CD4-positive, alpha-beta memory T cell (primary cell): Measurements from ENCODE around the gene MYBBP1A. TPM values are rescaled to one million over a fixed set of nuclear protein-coding genes. Genes with fewer than 3 reads are reported as not detected.

ENCODE experiments used
- CTCF ChIA-PET: fragments of 350-600 bp; sonication (Branson Sonifier 250); formaldehyde crosslinking; loops from one replicate; lab custom pipeline; 2021; ENCODE audit warnings: inconsistent platforms; ENCODE audit not compliant: partially characterized antibody; lab: Charles Lee
- POLR2A ChIA-PET: fragments of 350-600 bp; sonication (Branson Sonifier 250); formaldehyde crosslinking; loops from one replicate; lab custom pipeline; 2021; ENCODE audit not compliant: partially characterized antibody; lab: Charles Lee
- DNase-seq, 5 donors: peaks; one replicate each; pipeline versions ENCODE4 v3.0.0 to v3.0.0-alpha.2; 2020 to 2022; ENCODE audit warnings: mixed read lengths in 1 of 5
- H3K27ac ChIP-seq: one replicate; pipeline ENCODE4 v1.7.0; 2013; ENCODE audit warnings: low read depth, low read length
- H3K27me3 ChIP-seq: 2 replicates; pipeline ENCODE4 v1.7.0; 2013; ENCODE audit warnings: mild to moderate bottlenecking, low read length, moderate library complexity; ENCODE audit not compliant: insufficient read depth
- H3K36me3 ChIP-seq: 2 replicates; pipeline ENCODE4 v1.7.0; 2013; ENCODE audit warnings: mild to moderate bottlenecking, low read length, moderate library complexity; ENCODE audit not compliant: insufficient read depth
- H3K4me1 ChIP-seq: 2 replicates; pipeline ENCODE4 v1.7.0; 2013; ENCODE audit warnings: mild to moderate bottlenecking, low read length, moderate library complexity; ENCODE audit not compliant: insufficient read depth
- H3K4me3 ChIP-seq, 2 donors: one replicate each; pipeline ENCODE4 v1.7.0; 2013; ENCODE audit warnings: low read length in 2 of 2, mild to moderate bottlenecking in 1 of 2
- H3K9me3 ChIP-seq, 2 donors: one replicate each; pipeline ENCODE4 v1.7.0; 2013; ENCODE audit warnings: low read length in 2 of 2, control low read depth in 1 of 2; ENCODE audit not compliant: control insufficient read depth in 1 of 2
- H3K27ac Mint-ChIP-seq, 7 donors: one replicate each; pipeline ENCODE4 v1.8.0; 2020 to 2021; ENCODE audit warnings: mixed read lengths in 7 of 7, mild to moderate bottlenecking in 6 of 7, inconsistent platforms in 3 of 7, moderate library complexity in 3 of 7
- H3K27me3 Mint-ChIP-seq, 2 donors: one replicate each; pipeline ENCODE4 v1.8.0; 2020 to 2021; ENCODE audit warnings: mixed read lengths in 2 of 2
- H3K36me3 Mint-ChIP-seq, 2 donors: one replicate each; pipeline ENCODE4 v1.8.0; 2020 to 2021; ENCODE audit warnings: mixed read lengths in 2 of 2, inconsistent platforms in 1 of 2, mild to moderate bottlenecking in 1 of 2
- H3K4me1 Mint-ChIP-seq, 4 donors: one replicate each; pipeline ENCODE4 v1.8.0; 2020 to 2021; ENCODE audit warnings: mixed read lengths in 4 of 4, mild to moderate bottlenecking in 1 of 4
- H3K4me3 Mint-ChIP-seq, 8 donors: one replicate each; pipeline ENCODE4 v1.8.0; 2020 to 2021; ENCODE audit warnings: mixed read lengths in 8 of 8, mild to moderate bottlenecking in 7 of 8, moderate library complexity in 6 of 8, inconsistent platforms in 3 of 8
- H3K9me3 Mint-ChIP-seq, 8 donors: one replicate each; pipeline ENCODE4 v1.8.0; 2020 to 2021; ENCODE audit warnings: mixed read lengths in 8 of 8, mild to moderate bottlenecking in 5 of 8, inconsistent platforms in 3 of 8, moderate library complexity in 1 of 8
- intact Hi-C: fragments of 100-400 bp; cut with micrococcal nuclease; formaldehyde crosslinking; loops from one replicate; pipeline ENCODE4 v1.15.1; 2023
- polyA plus RNA-seq, 2 donors: library from polyadenylated mRNA; unstranded; fragments of 300-500 nt; fragmentation: Illumina TruSeq; gene quantifications; one replicate each; pipeline ENCODE4 v1.2.3, GENCODE V29; 2021
- total RNA-seq, 2 experiments: library from RNA; stranded (reverse); gene quantifications; one replicate each; pipeline ENCODE4 v1.2.3, GENCODE V29; 2021

Gene MYBBP1A
- total and polyA plus RNA-seq, 4 experiments from 2014 or later = 12.5 to 74.7 (median 54.3) TPM

GRCh38 chr17:4559139-4559791, 4.1 kb upstream of the MYBBP1A start:
- peaks cover 0 to 14% of the 10 kb centered on the region in 2 donors for H3K36me3 Mint-ChIP-seq
- no peaks in the 10 kb centered on the region for H3K36me3 ChIP-seq
- H3K27me3 ChIP-seq = no peaks in the 10 kb centered on the region
- no peak overlapping the region for H3K4me3 ChIP-seq
- H3K9me3 ChIP-seq = no peaks in the 10 kb centered on the region
- no peaks in the 10 kb centered on the region for H3K27me3 Mint-ChIP-seq
- H3K27ac ChIP-seq = no peak overlapping the region
- ChIA-PET CTCF (no interaction called here), POLR2A (no interaction called here)
- H3K9me3 Mint-ChIP-seq = no peaks in the 10 kb centered on the region
- H3K4me3 Mint-ChIP-seq = no peak overlapping the region
- H3K27ac Mint-ChIP-seq = no peak overlapping the region
- intact Hi-C loops = no loop called here
- peaks cover 31% of the 10 kb centered on the region for H3K4me1 ChIP-seq
- H3K4me1 Mint-ChIP-seq = peaks cover 28 to 49% (median 38%) of the 10 kb centered on the region in 4 donors
- no peak for DNase-seq

- H3K4me1 ChIP-seq = peaks cover 37% of the 10 kb centered on the region
Observed at GRCh38 chr17:4558347-4558971, 3.3 kb upstream of the MYBBP1A start.

GRCh38 chr17:4557626-4558346, 2.6 kb upstream of the MYBBP1A start:
- H3K27me3 Mint-ChIP-seq = no peaks in the 10 kb centered on the region
- ChIA-PET CTCF (interaction anchor here (2.4 to 3.5 kb wide), 2 partner anchors 7 to 10 kb away, joined by 12 to 26 read pairs; no protein-coding TSS in a partner anchor), POLR2A (interaction anchor here (0.7 kb wide), 1 partner anchor 711 kb away, joined by 3 read pairs; no protein-coding TSS in a partner anchor)
- peaks cover 0 to 16% of the 10 kb centered on the region in 2 donors for H3K36me3 Mint-ChIP-seq
- no peaks in the 10 kb centered on the region for H3K9me3 ChIP-seq
- no peak for DNase-seq
- H3K4me3 Mint-ChIP-seq = peak overlapping the region in 2 of 8 donors; percentile 22 to 59
- peak overlapping the region in 2 of 7 donors; percentile 35 to 64 for H3K27ac Mint-ChIP-seq
- peaks cover 8% of the 10 kb centered on the region for H3K36me3 ChIP-seq
- no peak overlapping the region for H3K27ac ChIP-seq
- no peak overlapping the region for H3K4me3 ChIP-seq
- no peaks in the 10 kb centered on the region for H3K27me3 ChIP-seq
- no peaks in the 10 kb centered on the region for H3K9me3 Mint-ChIP-seq
- peaks cover 28 to 49% (median 37%) of the 10 kb centered on the region in 4 donors for H3K4me1 Mint-ChIP-seq
- H3K4me1 ChIP-seq = peaks cover 30% of the 10 kb centered on the region
- intact Hi-C loops = no loop called here

More at GRCh38 chr17:4558347-4558971, 3.3 kb upstream of the MYBBP1A start:
- no peak overlapping the region for H3K27ac ChIP-seq
- H3K27me3 Mint-ChIP-seq = no peaks in the 10 kb centered on the region
- peaks cover 0 to 16% of the 10 kb centered on the region in 2 donors for H3K36me3 Mint-ChIP-seq
- intact Hi-C loops = no loop called here
- H3K4me3 ChIP-seq = no peak overlapping the region
- CTCF ChIA-PET = interaction anchor here (3.5 kb wide), 1 partner anchor 10 kb away, joined by 26 read pairs; no protein-coding TSS in a partner anchor
- no peak overlapping the region for H3K4me3 Mint-ChIP-seq
- no peak overlapping the region for H3K27ac Mint-ChIP-seq
- peaks cover 34 to 53% (median 44%) of the 10 kb centered on the region in 4 donors for H3K4me1 Mint-ChIP-seq
- no peaks in the 10 kb centered on the region for H3K9me3 ChIP-seq
- H3K9me3 Mint-ChIP-seq = no peaks in the 10 kb centered on the region
- H3K27me3 ChIP-seq = no peaks in the 10 kb centered on the region
- H3K36me3 ChIP-seq = peaks cover 2% of the 10 kb centered on the region
- POLR2A ChIA-PET = no interaction called here
- DNase-seq = no peak

- H3K4me3 Mint-ChIP-seq = peak overlapping the region in 2 of 8 donors; percentile 26 to 29
Observed at GRCh38 chr17:4556996-4557395, 1.8 kb upstream of the MYBBP1A start.

GRCh38 chr17:4555873-4556759, 932 bp upstream of the MYBBP1A start:
- H3K27ac Mint-ChIP-seq = peak overlapping the region; percentile 90 to 99 (median 97)

More at GRCh38 chr17:4556996-4557395, 1.8 kb upstream of the MYBBP1A start:
- peak overlapping the region in 2 of 7 donors; percentile 30 to 80 for H3K27ac Mint-ChIP-seq
- no peaks in the 10 kb centered on the region for H3K27me3 ChIP-seq
- CTCF ChIA-PET = interaction anchor here (2.4 to 3.5 kb wide), 2 partner anchors 8 to 11 kb away, joined by 12 to 26 read pairs; no protein-coding TSS in a partner anchor
- no peaks in the 10 kb centered on the region for H3K9me3 ChIP-seq
- peaks cover 20 to 41% (median 30%) of the 10 kb centered on the region in 4 donors for H3K4me1 Mint-ChIP-seq
- H3K36me3 ChIP-seq = peaks cover 15% of the 10 kb centered on the region
- no peak overlapping the region for H3K27ac ChIP-seq
- intact Hi-C loops = no loop called here
- H3K4me1 ChIP-seq = peaks cover 24% of the 10 kb centered on the region
- POLR2A ChIA-PET = interaction anchor here (0.7 kb wide), 1 partner anchor 710 kb away, joined by 3 read pairs; no protein-coding TSS in a partner anchor
- no peaks in the 10 kb centered on the region for H3K27me3 Mint-ChIP-seq
- no peak for DNase-seq
- H3K36me3 Mint-ChIP-seq = peaks cover 4 to 21% of the 10 kb centered on the region in 2 donors
- no peak overlapping the region for H3K4me3 ChIP-seq
- no peaks in the 10 kb centered on the region for H3K9me3 Mint-ChIP-seq

GRCh38 chr17:4554441-4554996, 665 bp downstream of the MYBBP1A start:
- intact Hi-C loops = no loop called here
- Mint-ChIP-seq H3K9me3 (no peaks in the 10 kb centered on the region), H3K27ac (peak overlapping the region; percentile 87 to 99 (median 96)), H3K36me3 (peaks cover 14 to 37% of the 10 kb centered on the region in 2 donors), H3K4me1 (peaks cover 16 to 32% (median 24%) of the 10 kb centered on the region in 4 donors), H3K27me3 (no peaks in the 10 kb centered on the region), H3K4me3 (peak overlapping the region; percentile 93 to 97 (median 96))
- no peak for DNase-seq
- Histone ChIP-seq H3K4me3 (peak overlapping the region; percentile 62 to 98), H3K27ac (peak overlapping the region; percentile 74), H3K36me3 (peaks cover 38% of the 10 kb centered on the region), H3K4me1 (peaks cover 24% of the 10 kb centered on the region), H3K27me3 (no peaks in the 10 kb centered on the region), H3K9me3 (no peaks in the 10 kb centered on the region)
- ChIA-PET POLR2A (interaction anchor here (0.5 to 1.8 kb wide), 9 partner anchors 10 to 787 kb away, joined by 3 to 11 read pairs (median 4); partner anchors contain the start of genes CYB5D2 and ZZEF1), CTCF (interaction anchor here (4.7 kb wide), 1 partner anchor 10 kb away, joined by 25 read pairs; no protein-coding TSS in a partner anchor)

More at GRCh38 chr17:4555873-4556759, 932 bp upstream of the MYBBP1A start:
- Histone ChIP-seq H3K9me3 (no peaks in the 10 kb centered on the region), H3K27me3 (no peaks in the 10 kb centered on the region), H3K4me3 (peak overlapping the region; percentile 62 to 98), H3K4me1 (peaks cover 24% of the 10 kb centered on the region), H3K27ac (peak overlapping the region; percentile 74), H3K36me3 (peaks cover 22% of the 10 kb centered on the region)
- H3K36me3 Mint-ChIP-seq = peaks cover 5 to 25% of the 10 kb centered on the region in 2 donors
- ChIA-PET CTCF (interaction anchor here (2.4 to 3.5 kb wide), 2 partner anchors 9 to 12 kb away, joined by 12 to 26 read pairs; no protein-coding TSS in a partner anchor), POLR2A (interaction anchor here (1.0 to 1.8 kb wide), 4 partner anchors 7 to 413 kb away, joined by 3 to 11 read pairs (median 3); partner anchors contain the start of genes CYB5D2 and ZZEF1)
- no peak for DNase-seq
- intact Hi-C loops = loop anchor here (1.0 kb wide), 1 partner anchor 9 kb away; no protein-coding TSS in a partner anchor
- H3K9me3 Mint-ChIP-seq = no peaks in the 10 kb centered on the region
- peak overlapping the region; percentile 93 to 97 (median 96) for H3K4me3 Mint-ChIP-seq
- peaks cover 17 to 34% (median 25%) of the 10 kb centered on the region in 4 donors for H3K4me1 Mint-ChIP-seq
- no peaks in the 10 kb centered on the region for H3K27me3 Mint-ChIP-seq
